HG03342 (cell line): ENCODE measurements around the gene C10orf90.

Source experiments
- ATAC-seq: cut with Tn5 transposase; IDR thresholded peaks from one replicate; pipeline ENCODE4 v1.9.1; 2021; ENCODE audit warnings: mild to moderate bottlenecking, moderate library complexity; ENCODE audit not compliant: unreplicated experiment

Gene C10orf90

DNA sequence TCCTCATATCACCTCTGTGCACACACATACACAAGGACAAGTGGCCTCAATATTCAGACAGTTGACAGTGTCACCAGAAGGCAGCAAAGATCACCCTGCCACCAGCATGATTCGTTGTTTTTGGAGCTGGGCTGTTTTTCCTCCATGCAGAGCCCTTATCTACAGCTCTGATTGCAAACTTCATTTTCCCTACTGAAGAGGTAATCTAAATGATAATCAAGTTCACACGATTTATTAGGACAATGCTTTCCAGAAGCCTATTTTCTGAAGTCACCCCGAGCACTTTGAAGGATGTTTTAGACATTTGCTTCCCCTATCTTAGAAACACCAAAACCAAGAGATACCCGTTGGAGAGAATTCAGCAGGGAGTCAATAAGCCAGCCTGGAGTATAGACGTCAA is 236.3 kb downstream of the C10orf90 start:
- ATAC-seq: no peak

DNA sequence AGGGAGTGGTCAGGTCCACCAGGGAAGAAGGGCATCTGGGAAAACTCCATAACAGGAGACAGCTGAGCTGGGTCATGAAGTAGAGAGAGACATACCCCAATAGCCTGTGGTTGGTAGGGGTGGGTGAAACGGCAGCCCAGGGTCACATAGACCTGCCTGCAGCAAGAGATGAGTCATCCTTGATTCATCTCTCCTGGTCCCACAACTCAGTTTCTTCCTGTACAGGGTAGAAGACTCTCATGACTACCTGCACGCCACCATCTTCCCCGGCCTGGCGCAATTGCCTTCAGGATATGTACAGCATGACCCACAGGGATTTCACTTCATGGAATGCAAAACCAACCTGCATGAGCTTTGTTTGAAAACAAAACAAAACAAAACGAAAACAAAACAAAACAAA is 237.1 kb downstream of the C10orf90 start:
- no peak for ATAC-seq

DNA sequence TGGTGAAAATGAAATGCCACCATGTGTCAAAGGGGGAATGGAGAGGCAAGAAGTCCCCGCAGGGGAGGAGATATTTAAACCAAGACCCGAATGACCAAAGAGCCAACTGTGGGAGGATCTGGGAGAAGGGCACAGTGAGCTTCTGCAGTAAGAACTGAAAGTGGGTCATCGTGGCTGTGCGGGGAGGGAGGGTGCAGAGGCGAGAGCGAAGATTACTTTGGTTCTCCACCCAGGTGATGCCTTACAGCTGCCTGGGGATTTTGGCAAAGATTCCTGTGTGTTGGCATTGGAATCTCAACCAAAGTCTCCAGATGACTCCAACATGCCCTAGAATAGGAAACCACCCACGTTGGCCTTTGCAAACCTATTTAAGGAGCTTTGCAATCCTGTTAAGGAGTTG is 238.0 kb downstream of the C10orf90 start:
- no peak for ATAC-seq

DNA sequence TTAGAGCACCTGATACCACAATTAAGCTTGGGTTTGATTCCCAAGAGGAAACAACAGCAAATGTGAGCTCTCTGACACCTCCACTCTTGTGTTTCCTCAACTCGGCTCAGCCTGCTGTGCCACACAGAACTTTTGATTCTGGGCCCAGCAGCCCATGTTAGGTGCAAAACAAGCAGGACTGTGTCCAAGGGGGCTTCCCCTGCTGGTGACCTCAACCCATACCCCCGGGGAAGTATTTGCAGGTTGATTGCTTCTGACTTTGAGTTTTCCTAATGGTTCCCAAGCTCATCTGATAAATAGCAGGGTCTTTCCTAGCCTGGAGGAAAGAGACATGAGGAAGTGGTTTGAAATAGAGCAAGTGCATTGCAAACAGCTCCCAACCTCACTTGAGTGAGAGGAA is 238.7 kb downstream of the C10orf90 start:
- ATAC-seq: no peak

DNA sequence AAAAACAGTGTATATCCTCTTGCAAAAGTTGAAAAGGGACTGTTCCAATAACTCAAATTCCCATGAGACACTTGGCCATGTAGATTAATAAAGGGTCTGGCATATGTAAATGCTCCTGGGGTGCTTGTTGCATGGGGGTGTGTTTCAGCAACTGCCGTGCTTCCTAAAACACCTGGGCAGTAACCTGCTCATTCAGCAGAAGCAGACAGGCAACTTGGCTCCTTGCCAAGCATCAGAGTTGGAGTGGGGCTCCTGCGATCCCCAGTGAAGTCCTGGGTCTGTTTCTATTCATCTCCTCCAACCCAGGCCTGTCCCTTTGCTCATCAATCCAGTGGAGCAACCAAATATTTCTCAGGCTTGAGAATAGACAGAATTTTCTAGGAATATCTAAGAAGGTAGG is 240.0 kb downstream of the C10orf90 start:
- no peak for ATAC-seq

DNA sequence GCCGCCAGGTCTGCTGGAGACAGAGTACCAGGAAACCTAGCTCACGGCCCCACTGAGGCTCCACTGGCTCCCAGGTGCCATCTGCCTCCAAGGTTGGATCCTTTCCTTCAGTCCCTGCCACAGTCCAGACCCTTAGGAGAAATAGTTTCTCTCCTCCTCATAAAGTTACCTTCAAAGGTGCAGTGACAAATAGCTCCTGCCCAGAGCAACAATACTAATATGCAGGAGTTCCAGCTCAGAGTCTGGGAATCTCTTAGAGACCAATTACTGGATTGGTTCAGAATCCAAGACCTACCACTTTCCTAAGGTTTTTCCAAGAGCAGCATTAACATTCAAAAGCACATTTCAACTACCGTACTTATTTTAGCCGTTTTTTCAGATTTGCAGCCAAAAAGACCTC is 241.2 kb downstream of the C10orf90 start:
- ATAC-seq: no peak

DNA sequence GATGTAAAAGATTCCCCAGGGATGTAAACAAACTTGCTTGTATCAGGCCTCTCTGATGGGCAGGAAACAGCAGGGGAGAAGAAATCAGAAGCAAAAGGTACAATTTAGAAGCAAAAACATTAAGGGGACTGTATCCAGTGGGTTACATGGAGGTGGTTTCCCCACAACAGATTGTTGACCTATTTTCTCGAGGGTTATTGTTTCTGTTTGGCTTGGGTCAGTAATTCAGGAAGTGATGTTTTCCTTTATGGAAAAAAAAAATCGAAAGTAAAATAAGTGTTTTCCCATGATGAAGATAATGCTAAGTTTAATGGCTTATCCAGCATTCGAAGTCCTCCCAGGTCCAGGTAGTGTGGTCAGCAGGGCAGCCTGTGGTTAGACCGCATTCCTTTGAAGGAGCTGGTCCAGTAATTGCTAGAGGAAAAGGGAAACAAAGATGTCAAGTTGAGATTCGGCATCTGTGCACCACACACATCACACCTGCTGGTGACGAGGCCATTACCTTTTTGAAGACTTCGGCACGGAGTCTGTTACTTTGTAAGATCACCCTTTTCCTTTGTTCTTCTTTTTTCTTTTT is 244.9 kb downstream of the C10orf90 start:
- no peak for ATAC-seq

DNA sequence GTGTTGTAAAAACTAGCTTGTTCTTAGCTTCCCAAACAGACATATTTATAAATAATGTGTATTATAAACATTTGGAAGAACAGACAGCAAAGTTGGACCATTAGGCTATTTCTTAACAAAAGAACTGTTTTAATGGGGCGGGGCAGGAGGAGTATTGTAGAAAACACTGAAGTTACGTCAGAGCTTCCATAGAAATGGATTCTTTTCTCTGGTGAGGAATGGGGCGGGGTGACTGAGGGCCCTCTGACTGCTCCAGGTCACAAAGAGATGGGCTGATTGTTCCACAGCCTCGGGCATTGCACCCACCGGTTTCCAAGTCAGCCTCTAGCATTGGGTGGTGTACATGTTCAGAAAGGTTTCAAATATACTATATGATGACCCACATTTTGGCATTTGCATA is 245.5 kb downstream of the C10orf90 start:
- ATAC-seq: no peak

DNA sequence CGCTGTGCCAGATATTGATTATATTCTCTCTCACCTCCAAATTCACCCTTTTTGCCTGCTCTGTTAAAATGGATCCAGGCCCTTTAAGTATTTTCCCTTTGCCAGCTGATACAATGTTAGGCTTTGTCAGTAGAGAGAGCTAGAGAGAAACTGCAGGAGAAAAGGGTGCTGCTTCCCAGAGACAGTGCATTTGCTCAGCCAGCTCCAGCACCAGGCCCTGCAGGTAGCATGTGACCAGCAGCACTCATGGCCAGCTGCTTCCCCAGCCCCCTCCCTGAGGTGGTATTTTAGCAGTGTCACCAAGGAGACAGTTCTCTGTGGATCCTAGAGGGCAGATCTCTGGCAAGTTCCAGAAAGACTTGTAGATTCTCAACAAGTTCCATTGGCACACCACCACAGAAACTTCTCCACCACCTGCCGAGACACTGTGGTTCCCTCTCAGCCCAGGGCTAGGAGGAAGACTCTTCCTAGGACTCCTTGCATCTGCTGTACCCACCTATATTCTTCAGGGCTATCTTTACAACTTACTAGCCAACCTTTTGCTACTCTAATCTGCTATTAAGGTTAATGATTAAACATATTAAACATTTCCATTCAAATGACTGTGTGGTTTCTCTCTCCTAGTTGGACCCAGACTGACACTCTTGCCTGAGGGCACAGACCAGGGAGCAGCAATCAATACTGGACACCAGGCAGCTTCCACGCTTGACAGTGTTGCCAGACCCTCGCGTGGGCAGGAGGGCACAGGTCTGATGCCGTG is 246.6 kb downstream of the C10orf90 start:
- no peak for ATAC-seq

DNA sequence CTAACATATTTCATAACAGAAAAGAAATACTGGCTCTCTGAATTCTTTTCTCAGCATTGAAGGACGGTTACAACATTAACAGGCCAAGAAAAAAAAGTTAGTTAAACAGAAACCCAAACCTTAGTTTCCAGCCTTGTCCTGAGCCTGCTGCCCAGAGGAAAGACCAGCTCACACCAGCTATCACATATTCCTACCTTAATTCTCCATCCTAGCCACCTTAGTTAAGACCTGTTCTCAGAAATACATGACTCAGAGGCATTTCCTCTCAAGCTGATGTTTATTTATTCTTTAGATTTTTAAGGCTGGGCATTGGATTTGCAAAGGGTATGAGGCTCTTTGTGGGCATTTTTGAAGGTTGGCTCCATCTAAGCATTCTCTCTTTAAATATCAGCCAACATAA is 247.9 kb downstream of the C10orf90 start:
- no peak for ATAC-seq

DNA sequence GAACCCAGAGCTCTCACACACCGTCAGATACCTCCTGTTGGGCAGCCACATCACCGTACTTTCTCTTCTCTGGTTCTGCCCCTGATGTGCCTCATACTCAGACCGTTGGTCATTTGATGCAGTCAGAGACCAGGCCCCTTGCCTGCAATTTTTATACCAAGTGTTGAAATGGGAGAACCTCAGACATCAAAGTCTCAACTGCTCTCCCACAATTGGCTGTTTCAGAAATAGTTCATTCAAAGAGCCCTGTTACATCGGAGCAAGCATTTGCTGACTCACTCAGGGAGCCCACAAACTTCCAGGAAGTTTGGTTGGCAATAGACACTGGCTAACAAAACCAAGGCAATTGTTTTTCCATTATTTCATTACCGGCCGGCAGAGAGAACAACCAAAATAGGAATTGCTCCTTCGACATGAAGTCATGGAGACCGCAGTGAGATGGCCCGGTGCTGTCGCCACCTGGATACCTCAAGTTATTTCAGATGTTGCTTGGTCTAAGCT is 248.7 kb downstream of the C10orf90 start:
- no peak for ATAC-seq

DNA sequence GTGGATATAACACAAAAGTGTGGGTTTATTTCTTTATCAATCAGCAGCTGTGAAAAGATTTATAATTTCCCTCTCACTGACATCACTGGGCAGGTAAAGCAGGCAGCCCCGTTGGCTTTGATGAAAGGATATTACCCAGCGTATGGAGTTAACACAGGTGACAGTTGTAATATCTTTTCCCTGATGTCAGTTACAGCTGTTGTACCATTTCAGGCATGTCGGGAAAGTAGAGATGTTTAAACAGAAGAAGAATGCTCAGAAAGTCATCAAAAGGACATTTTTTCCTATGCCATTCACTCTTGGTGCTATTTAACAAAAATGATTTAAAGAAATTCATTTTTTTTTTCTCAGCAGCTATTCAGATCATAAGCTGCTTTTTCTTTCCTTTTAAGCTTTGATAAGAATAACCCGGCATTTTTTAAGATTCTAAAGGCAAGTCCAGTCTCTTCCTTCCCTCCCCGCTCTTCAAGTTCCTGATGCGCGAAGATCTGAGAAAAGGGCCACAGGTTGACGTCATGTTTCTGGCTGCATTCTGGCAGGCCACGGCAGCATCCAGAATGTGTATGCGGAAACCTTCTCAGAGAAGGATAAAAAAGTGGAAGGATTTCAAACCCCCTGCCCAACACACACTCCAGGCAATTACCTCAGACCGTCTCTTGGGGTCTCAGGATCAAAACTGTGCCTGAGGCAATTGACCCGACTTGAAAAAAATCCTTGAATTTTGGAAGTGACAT is 249.8 kb downstream of the C10orf90 start:
- ATAC-seq: no peak

DNA sequence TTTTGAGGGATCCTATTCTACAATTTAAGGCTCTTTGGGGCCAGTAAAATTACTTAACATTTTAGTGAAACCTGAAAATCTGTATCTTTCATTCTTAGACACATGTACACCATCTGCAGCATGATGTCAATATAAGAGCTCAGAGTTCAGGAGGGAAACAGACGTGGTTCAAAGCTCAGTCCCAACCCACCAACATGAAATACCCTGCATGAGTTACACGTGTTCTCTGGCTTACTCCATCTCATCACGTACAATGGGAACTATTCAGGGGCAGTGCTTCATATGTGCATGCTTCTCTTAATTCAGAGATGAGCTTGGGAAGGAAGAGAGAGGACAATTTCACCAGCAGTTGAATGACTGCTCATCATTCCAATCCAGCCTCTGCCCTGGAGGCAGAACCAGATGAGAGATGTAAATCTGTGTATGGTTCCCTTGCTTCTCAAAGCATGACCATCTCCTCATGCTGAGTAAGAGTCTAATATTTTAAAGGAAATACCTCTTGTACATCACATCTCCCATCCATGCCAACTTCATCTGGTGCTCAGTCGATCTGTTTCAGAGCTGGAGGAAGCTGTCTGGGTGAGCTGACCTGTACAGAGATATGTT is 253.2 kb downstream of the C10orf90 start:
- ATAC-seq: no peak

DNA sequence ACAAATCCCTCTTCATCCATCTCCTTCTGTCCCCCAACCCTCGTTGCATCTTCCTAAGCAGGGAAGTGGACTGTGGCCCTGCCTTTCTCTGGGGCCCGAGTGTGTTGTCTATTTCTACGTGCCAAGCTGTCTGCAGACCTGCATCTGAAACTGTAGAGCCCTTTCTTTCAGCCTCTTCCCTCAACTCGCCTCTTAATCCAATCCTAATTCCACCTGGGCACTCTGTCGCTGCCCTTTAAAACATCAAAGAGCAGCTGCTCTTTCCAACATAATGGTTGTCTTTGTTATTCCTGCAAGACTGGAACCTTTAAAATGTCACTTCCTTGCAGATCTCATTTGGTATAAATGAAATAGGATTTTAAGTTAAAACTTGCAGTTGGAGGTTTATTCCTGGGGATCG is 260.7 kb downstream of the C10orf90 start:
- ATAC-seq: no peak

DNA sequence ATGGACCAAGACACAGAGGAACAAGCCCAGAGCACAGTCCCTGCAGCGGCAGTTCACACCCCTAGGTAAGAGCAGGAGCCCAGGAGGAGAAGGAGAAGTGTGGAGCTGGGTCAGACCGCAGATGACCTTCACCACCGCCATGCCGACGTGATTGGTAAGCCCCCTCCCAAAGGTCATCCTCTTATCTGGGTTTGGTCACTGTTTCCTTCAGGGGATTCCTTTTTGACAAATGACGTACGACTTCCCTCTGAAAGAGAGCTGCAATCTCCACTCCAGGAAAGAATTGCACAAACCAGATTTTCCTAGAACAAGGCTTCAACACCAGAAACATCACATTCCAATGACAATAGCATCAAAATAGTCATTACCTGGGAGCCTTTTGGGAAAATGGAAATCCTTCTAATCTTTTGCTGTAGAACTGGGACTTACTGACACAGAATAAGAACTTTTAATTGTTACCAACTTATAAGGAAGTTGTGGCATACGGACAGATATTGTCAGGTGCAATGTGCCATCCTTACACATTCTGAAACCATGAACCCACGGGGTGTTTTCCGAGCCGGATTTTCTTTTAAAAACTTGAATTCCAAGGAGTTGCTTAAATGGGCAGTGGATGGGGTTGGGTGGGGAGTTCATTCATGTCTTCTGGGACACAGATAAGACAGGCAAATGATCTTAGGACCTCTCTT is 261.4 kb downstream of the C10orf90 start:
- ATAC-seq: no peak

DNA sequence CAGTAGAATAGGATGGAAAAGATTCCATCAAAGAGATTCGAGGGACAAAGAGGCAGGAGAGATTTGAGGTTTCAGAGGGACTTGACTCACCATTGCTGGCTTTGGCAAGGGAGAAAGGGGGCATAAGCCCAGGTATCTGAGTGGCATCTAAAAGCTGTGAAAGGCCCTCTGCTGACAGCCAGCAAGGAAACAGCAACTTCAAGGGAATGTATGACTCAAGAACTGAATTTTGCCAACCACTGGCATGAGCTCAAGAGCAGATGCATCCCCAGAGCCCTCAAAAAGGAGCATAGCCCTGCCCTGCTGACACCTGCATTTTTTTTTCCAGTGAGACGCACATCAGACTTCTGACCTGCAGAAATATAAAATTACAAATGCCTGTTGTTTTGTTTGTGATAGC is 262.7 kb downstream of the C10orf90 start:
- ATAC-seq: no peak

DNA sequence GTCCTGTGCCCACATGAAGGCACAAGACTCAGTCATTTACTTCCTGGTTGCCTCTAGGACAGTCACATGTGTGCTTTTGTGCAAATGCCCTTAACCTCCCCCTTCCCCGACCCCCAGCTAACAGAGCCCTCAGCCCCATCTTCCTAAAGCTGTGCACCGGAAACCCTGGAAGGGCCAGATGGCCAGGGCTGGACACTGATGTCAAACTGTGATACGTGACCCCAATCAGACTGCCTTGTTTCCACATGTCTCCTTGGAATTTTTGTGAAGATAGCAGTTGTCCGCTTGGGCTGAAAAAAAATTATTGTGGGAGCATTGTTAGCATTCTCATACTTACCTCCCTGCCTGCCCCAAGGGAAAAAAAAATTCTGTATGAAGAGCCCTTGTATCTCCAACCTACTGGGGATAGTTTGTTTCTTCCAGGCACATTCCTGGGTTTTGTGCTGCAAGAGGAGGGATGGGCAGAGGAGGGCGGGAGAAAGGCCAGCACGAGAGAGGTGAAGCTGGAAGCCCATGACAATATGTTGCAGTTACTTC is 265.2 kb downstream of the C10orf90 start:
- ATAC-seq: no peak

DNA sequence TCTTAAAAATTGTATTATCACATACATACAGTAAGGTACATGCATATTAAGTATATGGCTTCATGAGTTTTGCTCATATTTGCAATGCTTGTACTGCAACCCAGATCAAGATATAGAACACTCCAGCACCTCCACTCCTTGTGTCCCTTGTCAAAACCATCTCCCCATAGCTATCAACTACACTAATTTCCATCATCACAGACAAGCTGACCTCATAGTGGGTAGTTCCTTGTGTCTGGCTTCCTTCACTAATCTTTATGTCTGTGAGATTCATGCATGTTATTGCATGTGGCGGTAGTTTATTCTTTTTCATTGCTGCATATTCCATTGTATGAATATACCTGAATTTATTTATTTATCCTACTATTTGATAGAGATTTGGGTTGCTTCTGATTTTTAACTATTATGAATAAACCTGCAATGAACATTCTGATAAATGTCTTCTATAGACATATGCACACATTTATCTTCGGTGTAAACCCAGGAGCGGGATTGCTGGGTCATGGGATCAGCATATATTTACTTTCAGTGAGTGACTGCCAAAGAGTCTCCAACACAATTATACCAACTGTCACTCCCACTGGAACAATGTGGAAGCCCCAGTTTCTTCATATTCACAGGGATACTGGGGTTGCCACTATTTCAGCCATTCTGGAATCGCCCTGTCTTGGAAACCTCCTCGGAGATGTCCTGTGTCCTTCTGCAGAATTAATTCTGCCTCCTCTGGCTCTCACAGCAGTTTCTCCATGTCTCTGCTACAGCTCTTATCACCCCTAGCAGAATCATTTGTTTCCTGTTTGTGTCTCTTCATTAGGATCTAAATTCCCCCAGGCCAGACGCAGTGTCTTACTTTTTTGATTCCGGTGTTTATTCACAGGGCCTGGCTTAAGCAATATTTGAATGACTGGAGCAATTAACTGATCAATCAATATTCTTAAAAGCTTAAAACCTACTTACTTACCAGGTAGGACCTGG is 267.5 kb downstream of the C10orf90 start:
- ATAC-seq: no peak

DNA sequence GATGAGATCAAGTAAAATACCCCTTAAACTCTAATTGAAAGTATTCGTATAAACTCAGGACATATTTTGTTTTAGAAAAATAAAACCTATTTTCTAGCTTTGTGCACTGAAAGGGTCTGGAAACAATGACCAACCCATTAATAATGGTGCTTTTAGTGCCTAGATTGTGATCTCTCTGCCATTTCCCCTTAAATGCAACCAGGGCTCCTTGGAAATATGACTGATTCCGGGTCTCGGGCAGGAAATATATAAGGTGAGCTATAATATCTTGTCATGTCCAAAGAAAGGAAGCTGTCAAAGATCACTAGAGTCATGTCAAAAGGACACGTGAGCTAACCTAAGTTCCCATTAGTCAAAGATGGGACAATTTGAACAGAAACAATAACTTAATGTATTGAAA is 269.9 kb downstream of the C10orf90 start:
- no peak for ATAC-seq

DNA sequence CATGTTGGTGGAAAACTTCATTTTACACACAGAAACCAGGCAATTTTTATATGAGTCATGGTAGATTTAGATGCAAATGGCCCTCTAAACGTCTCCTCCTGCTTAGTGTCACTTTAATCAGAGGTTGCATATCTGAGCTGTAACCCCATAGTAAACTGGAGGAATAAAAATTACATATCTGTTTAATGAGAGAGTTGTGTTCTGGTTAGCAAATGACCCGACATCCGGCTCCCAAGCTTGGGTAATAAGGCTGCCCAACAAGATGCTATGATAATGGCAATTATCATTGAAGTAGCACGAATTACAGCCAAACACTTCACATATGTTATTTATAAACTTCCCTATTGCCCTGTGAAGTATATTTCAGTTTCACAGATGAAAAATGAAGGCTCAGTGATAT is 271.6 kb downstream of the C10orf90 start:
- ATAC-seq: no peak
